Kidney epithelial cell (primary cell): Measurements from ENCODE around the gene API5. TPM values are rescaled to one million over a fixed set of nuclear protein-coding genes. Genes with fewer than 3 reads are reported as not detected.

Experiments used
- DNase-seq: peaks from one replicate; pipeline ENCODE4 v3.0.0-alpha.2; 2010; ENCODE audit warnings: low read depth
- H3K27me3 ChIP-seq: 2 replicates; pipeline ENCODE4 v1.6.0; 2011; ENCODE audit warnings: low read length; ENCODE audit not compliant: control insufficient read depth, insufficient read depth
- H3K36me3 ChIP-seq: 2 replicates; pipeline ENCODE4 v1.5.1; 2011; ENCODE audit warnings: low read length; ENCODE audit not compliant: control insufficient read depth, insufficient read depth
- H3K4me3 ChIP-seq: 2 replicates; pipeline ENCODE4 v1.5.1; 2011; ENCODE audit warnings: low read depth, mild to moderate bottlenecking, control low read depth, low read length
- CTCF ChIP-seq: IDR thresholded peaks from 2 replicates; pipeline ENCODE4 v1.5.1; 2011; ENCODE audit warnings: mild to moderate bottlenecking, moderate library complexity, low read length, control low read depth, inconsistent platforms; ENCODE audit not compliant: insufficient read depth, poor library complexity, severe bottlenecking
- total RNA-seq: library from RNA; depleted of rRNA; stranded (reverse); fragments of >200 nt; gene quantifications from 2 replicates; pipeline ENCODE4 v1.2.3, GENCODE V29; 2015

API5 gene
- total RNA-seq, 1 donor from 2014 or later: 132 TPM

- no peak overlapping the region for H3K4me3 ChIP-seq
- H3K27me3 ChIP-seq: no peaks in the 10 kb centered on the region
- no peak for DNase-seq
- no peaks in the 10 kb centered on the region for H3K36me3 ChIP-seq
- no peak for TF ChIP-seq CTCF
These were observed 54.9 kb downstream of the API5 start for GRCh38 chr11:43366677-43367076.

GRCh38 chr11:43367382-43368178 is 55.8 kb downstream of the API5 start:
- no peak for TF ChIP-seq CTCF
- H3K27me3 ChIP-seq: no peaks in the 10 kb centered on the region
- H3K4me3 ChIP-seq: no peak overlapping the region
- DNase-seq: no peak
- no peaks in the 10 kb centered on the region for H3K36me3 ChIP-seq

GRCh38 chr11:43376065-43376464 is 64.3 kb downstream of the API5 start:
- Histone ChIP-seq H3K36me3 (no peaks in the 10 kb centered on the region), H3K4me3 (no peak overlapping the region), H3K27me3 (no peaks in the 10 kb centered on the region)
- DNase-seq: no peak
- no peak for TF ChIP-seq CTCF

- no peak overlapping the region for H3K4me3 ChIP-seq
- no peaks in the 10 kb centered on the region for H3K27me3 ChIP-seq
- no peak for DNase-seq
- no peak for TF ChIP-seq CTCF
- no peaks in the 10 kb centered on the region for H3K36me3 ChIP-seq
These were observed 64.8 kb downstream of the API5 start for GRCh38 chr11:43376594-43376993.

- TF ChIP-seq CTCF: no peak
- no peaks in the 10 kb centered on the region for H3K36me3 ChIP-seq
- DNase-seq: no peak
- no peak overlapping the region for H3K4me3 ChIP-seq
- H3K27me3 ChIP-seq: no peaks in the 10 kb centered on the region
These were observed 65.6 kb downstream of the API5 start for GRCh38 chr11:43377389-43377788.

GRCh38 chr11:43378897-43379296 is 67.1 kb downstream of the API5 start:
- DNase-seq: no peak

More at GRCh38 chr11:43378897-43379296, 67.1 kb downstream of the API5 start:
- no peaks in the 10 kb centered on the region for H3K36me3 ChIP-seq
- no peak overlapping the region for H3K4me3 ChIP-seq
- no peaks in the 10 kb centered on the region for H3K27me3 ChIP-seq
- no peak for TF ChIP-seq CTCF
